NK-92 (cell line): ENCODE results near the gene ETS2.

Experiments used
- DNase-seq: peaks from one replicate; lab custom pipeline; 2025; ENCODE audit not compliant: unreplicated experiment; lab: John Stamatoyannopoulos, UW

ETS2 gene

DNA sequence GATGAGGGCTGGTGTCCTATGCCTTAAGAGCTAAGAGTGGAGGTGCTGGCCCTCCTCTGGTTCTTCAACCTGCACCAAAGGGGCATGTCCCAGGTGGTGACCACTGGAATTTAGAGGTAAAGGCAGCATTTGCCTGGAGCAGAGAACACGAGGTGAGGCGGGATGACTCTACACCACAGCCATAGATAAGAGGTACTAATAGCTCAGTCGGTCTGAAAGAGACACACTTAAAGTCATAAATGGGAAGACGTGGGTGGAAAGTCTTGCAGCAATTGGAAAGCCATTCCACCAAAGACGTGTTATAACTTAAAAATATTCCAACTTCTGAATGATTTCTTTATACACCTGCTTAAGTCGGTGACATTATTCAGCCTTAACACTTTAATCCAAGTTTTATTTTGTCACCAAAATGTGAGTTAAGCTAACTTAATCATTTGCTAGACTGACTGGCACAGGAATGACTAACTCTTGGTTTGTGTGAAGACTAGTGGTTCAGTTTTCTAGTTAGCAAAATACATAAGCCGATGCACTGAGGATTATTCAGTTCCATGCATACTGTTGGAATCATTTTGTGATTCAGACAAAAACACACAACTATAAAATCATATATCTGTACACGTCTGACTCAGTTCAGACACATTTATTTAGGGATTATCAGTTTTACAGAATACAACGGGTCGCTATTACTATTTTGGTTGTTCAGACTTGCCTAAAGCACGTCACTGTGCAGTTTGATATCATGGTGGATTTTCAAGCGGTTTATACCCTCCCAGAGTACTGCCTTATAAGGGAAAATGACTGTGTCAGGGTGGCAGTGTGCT, 4.6 kb upstream of the ETS2 start:
- no peak for DNase-seq

DNA sequence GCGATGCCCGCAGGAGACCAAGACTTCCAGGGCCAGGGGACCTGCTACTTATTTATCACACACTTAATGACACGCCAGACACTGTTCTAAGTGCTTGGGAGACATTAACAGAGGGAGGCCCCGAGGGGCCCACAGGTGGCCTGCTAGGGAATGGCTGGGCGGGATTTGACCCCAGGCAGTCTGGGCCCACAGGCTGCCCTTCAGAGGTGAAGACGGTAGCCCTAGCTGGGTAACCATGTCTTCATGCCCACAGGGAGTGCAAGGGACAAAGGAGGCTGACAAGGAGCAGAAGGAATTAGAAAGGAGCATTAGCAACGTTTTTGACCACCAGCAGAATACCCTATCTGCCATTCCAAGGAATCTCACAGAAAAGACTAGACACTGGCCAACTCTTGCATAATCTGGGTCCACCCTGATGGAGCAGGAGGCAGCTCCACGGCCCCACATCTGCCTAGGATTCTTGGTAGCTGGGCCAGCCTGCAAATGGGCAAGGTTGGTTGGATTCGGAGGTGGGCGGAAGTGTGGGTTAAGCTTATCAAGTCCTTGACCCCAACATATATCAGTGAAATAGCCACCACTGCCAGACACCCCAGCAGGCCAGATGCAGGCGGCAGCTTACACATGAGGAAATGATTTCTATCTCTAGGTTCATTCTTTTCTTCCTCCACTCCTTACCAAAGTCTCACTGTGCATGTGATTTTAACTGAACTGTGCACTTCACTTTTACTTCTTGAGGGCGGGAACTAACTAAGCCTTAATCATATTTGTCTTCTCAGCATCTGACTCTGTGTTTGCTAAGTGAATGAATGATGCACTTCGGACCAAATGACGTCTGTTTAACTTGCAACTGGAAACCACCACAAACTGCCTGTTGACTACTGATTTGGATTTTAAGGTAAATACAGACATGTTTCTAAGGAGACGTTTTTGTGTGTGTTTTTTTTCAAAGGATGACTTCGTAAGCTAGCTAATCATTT, 3.4 kb upstream of the ETS2 start:
- DNase-seq, result no peak

DNA sequence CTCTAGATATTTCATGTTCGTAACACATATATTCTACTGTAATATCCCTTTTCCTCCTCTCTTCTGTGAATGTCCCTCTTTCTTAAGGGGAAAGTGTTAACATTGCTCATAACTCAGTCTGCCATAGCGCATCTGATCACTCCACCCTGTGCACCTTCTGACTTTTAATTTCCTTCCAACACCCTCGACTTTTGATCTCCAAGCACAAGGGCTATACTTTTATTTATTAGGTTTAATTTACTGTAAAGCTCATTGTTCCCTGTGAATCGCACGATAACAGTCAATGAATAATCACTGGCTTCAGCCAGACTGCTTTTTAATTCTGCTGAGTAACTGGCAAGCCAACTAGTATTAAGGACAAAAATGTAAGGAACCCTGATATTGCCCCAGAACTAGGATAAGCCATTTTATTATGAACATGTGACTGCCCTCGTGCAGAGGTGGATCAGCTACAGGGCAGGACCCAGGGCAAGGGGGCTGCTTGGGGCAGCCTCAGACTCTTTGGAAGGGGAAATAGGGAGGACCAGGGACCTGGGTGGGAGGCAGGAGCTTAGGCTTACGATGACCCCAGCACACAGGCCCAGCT, 2.6 kb upstream of the ETS2 start:
- no peak for DNase-seq

DNA sequence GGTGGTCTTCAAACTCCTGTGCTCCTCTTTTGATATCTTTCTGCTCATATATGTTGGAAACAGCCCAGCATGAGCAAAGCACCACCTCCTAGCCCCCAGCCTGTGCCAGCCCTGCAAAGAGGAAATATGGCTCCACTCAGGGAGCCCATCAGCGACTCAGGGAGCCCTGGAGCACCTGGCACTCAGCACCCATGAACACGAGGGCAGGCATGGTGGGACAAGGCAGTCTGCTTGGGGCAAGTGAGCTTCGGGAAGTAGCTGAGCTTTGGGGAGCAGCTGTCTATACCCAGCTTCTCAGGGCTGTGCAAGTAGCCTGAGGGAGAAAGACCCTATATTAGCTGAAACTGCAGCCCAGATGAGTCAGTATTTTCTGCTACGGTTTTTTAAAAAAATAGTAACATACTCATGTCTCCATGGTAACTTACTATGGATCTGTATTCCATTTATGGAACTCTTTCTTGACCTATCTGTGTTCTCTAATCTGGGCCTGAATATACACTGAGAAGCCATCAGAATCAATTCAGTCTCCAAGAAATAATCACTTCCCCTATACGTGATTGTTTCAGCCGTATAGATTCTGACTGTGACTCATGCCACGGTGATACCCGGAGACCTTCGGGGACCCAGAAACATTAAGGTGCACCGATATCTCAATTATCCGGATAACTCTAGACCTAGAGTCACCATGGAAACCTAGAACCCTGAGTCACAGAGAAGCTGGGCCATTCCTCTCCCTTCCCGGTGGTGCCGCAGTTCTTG, 1.5 kb upstream of the ETS2 start:
- DNase-seq, result no peak

DNA sequence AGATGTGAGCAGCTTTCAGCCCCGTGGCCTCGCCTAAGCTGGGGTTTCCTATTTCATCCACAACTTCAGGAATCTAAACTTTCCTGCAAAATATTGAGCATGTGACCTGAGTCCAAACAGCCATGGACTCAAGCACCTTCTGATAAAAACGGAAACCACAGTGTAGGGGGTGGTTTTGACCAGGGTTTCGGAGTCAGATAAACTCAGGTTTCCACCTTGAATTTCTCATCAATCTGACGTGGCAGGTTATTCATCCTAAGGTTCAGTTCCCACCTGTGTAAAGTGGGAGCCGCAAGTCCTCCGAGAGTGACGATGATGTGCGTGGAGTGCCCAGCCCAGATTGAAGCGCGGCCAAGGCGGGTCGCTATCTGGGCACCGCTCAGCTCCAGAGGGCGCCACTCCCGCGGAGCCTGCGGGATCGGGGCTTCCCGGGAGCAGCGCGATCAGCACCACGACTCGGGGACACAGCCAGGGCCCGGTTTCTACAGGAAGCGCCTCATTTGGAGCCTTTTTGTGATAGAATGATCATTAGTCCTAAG, 871 bp upstream of the ETS2 start:
- no peak for DNase-seq

DNA sequence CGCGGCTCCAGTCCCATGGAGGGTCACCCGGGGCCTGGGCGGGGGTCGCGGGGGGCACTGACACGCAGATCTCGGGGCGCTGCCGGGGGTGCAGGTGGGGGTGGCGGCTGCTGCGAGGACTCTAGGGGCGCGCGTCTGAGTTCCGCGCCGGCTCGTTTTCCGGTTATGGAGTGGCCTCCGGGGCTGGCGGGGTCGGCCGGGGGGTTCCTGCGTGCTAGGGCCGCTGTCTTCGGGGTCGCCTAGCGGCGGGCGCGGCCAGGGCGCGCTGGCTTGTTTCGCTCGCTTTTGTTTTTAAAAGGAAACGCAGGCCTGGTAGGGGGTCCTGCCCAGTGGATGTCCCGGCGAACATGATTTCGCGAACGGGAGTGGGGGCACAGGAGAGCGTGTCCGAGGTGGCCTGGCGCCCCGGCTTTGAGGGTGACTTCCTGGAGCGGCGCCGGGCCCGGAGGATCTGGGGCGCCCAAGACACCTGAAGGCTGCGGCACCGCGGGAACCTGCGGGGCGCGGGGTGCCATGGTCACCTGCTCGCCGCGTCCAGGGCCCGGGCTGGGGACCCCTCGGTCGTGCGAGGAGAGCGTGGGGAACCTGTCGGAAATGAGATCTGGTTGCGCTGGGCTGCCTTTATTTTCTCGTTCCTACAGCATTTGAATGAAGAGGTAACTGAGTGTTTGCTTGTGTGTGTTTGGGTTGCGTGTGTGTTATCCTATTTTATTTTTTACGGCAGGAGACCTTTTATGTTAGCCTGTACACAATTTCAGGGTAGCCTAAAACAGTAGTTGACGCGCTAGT, 618 bp downstream of the ETS2 start:
- no peak for DNase-seq

DNA sequence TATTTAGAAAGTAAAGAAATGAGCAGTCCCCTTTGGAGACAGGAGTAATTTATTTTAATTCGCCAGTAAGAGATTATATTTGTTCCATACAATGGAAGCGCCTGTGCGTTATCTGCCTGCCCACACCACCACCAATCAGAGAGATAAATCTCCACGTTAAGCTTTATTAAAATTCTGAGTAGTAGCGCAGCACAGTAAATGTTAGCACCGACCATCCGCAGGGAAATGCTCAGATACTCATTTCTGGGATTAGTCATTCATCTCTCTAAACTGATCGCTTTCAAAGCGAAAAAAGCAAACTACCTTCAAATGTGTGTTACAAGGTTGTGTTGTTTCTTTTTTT, 1.2 kb downstream of the ETS2 start:
- no peak for DNase-seq

DNA sequence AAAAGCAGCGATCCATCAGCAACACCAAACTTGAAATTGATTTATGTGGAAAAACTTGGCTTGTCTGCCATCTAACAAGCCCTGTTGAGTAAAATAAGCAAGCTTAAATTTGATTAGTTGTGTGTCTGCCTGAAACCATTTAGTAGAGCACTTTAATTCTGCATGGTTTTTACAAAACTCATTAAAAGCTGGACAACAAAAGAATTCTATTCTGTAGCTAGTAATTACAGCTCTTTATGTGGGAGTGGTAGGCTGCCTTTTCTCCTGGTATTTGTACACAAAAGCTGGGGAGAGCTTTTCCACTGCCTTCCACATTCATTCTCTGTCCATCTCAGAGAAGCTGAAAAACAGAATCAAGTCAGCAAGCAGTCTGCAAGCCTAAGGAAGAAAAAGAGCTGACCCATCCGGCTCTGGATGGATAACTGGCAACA, 1.7 kb downstream of the ETS2 start:
- DNase-seq, result no peak

DNA sequence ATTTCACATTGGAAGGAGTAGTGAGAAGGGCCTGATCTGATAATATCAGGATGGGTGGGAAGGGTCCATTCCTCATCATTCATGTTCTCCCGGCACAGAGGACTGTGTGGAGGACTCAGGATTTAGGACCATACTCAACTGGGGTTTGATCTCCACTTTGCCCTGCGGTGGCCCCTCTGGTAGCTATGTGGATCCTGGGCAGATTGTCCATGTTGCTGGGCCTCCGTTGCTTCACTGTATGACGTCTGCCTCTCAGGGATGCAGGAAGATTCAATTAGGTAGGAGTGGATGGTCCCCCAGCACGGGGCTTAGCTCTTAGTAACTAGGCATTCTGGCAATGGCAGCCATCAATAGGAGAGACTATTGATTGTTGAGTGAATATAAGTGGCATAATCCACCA, 2.3 kb downstream of the ETS2 start:
- no peak for DNase-seq

DNA sequence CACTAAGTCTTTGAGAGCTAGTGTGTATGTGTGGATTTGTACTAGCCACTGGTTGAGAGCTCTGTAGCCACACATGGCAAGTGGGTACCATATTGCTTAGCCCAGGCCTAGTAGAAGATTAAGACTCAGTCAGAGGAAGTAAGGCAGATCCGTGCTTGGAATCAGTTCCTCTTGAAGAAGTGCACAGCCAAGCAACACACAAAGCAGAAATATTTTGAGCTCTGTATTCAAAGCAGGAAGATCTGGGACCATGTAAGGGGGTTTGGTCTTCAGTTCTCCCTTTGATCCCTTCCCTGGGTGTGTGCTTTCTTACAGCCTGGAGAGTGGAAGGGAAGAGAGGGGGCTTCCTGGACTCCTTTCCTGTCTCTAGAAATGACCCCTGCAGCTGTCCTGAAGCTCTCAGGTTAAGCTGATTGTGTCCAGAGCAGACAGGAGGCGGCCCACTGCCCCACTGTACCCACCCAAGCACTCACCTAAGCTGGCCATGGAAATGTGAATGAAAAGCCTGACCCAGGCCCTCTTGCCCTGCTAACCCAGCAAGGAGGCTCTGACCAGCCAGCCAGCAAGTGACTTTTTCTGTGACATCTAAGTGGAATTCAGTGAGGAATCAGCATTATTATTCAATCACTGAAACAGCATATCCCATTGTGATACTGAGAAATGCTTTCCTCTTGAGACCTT, 3.6 kb downstream of the ETS2 start:
- DNase-seq, result no peak

DNA sequence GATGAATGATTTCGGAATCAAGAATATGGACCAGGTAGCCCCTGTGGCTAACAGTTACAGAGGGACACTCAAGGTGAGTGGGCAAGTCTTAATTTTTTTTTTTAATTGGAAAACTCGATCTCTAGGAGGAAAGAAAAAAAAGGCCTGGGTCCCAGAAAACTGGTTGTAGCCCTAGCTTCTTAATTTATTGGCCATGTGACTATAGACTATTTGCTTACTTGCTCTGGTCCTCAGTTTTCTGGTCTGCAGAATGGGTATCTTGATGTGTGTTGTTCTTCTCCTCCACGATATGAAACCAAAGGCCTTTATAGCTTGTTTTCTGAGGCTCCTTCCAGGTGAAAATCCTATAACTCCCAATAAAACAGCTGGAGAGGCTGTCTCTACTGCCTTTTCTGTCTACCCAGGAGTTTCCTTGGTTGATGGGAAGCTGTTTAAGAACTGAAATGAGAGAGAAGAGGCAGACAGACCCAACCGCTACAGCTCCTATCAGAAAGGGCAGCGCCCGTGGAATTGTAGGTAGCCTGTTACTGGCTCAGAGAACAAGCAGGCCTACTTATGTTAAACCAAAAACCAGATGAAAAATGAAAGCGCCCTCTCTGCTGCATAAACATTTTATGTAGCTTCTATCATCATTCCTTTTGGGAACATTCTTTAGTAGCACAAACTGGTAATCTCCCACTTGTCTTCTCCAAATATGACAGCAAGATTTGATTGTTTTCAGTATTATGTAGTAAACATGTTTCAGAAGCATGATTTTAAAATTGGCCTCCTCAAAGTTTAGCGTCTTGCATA, 4.5 kb downstream of the ETS2 start:
- no peak for DNase-seq

DNA sequence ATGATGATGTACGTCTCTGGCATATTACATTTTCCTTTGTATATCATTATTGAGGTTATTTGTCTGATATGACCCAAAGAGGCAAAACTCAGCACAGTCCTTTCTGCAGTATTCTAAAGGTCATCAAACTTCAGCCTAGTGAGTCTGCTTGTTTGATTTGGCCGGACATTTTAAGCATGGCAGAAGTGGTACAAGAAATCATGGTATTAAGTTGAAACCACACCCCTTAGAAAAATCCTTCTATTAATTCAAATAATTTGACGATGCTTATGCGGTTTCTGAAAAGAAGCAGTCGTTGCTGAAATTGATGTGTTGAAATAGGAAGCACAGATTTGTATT, 5.1 kb downstream of the ETS2 start:
- DNase-seq, result no peak

DNA sequence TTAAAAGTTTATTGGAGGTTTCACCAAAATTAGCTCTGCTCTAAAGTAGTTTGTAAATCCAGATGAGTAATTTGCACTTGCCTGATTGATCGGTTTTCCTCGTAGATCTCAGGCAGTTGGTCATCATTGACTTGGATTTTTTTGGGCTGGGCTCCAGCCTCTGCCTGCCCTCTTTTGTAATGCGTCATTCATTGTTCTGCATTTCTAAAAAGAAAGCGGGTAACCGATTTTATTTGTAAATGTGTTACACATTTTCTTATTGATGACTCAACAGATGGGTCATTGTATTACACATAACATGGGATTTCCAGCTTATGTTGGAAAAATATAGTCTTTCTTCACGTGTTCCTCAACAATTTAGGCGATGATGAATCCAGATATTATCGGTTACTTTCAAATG, 5.5 kb downstream of the ETS2 start:
- no peak for DNase-seq

DNA sequence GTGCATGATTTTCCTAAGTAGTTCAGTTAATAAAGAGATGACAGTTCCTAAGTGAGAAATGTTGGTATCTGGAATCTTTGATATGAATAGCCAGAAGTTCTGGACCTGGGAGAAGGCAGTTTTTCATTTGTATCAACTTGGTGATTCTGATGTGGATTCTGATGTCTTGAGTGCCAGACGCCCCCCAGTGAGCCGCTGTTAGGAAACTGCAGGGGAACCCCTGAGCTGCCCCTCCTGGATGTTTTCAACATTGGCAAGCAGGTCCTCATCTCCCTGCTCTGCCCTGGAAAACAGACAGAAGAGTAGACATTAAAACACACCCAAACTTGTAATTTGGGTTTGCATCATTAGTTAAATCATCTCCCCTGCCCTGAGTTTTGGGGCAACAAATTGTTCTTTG, 7.4 kb downstream of the ETS2 start:
- no peak for DNase-seq

DNA sequence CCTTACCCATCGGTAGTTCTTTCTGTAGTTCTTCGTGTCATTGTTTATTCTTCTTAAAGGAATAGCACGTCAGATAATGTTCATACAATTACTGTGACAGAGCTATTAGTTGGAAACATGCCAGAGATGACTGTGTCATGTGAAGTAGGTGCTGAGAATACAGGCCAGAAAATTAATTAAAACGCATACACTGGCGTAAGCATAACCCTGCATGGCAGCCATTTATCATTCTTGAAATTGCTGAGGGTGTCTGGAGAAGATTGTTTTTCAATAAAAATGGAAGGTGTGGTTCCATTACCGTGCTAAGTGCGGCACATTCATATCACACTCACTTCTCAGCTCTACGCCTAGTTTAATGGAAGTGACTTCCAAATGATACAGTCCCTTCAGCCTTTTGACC, 7.8 kb downstream of the ETS2 start:
- DNase-seq, result no peak

DNA sequence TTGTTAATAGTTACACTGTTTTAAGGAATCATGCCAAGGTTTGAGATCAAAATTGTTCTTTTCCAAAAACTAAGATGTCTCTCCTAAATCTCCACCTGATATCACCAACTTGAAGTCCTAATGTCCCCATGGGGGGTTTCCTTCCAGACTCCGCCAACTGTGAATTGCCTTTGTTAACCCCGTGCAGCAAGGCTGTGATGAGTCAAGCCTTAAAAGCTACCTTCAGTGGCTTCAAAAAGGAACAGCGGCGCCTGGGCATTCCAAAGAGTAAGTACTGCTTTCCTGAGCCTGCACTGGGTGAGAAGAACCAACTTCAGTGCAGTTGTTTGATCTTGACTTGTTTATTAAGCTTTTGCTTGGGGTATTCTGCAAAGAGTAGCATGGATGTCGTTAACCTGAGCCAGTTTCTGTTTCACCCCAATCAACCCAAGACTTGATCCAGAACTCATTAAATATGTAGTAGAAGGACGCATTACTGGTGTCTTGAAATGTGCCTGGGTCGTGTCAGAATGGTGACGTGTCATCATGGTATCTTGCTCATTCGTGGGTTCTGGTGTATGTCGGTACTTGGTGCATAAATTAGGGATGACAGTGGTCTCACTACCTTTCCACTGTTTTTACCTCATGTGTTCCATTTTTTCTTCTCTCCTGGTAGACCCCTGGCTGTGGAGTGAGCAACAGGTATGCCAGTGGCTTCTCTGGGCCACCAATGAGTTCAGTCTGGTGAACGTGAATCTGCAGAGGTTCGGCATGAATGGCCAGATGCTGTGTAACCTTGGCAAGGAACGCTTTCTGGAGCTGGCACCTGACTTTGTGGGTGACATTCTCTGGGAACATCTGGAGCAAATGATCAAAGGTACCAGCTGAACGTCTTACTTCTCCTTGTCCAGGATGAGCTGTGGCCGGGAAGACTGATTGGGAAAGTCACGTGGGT, 8.7 kb downstream of the ETS2 start:
- no peak for DNase-seq

DNA sequence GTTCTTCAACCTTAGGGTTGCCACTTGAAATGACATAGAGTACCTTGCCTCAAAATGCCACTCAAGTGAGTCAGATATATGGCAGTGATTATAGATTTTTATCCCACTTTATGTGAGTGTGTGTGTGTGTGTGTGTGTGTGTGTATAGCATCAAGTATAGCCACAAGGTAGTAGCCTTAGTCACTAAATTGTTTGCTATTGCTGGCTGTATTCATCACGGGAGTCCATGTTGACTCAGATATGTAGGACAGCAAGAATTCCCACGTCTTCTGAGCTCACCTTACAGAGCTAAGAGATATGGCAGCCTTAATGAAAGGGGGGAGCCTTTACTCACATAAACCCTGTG, 9.3 kb downstream of the ETS2 start:
- DNase-seq, result no peak
